Uterus (tissue), 4 donors: ENCODE data around the gene SIRT3. TPM values are rescaled to one million over a fixed set of nuclear protein-coding genes. Genes with fewer than 3 reads are reported as not detected.
"Not testable (repeated sequence)": the region's sequence is repeated elsewhere in the genome, so short reads cannot be mapped to it uniquely, and the experiment has no call there.

ENCODE experiments used
- DNase-seq, 2 donors: peaks; one replicate each; pipeline ENCODE4 v3.0.0-alpha.2; 2019 to 2020
- H3K27ac ChIP-seq, 2 donors: fragments of 200-600 bp; sonication (generic); 1 replicate in 1 of 2; 2 replicates in 1 of 2; pipeline ENCODE4 v1.5.1; 2016 to 2018
- H3K27me3 ChIP-seq, 2 donors: fragments of 200-600 bp; sonication (generic); one replicate each; pipeline ENCODE4 v1.5.1; 2018 to 2019; ENCODE audit warnings: control low read depth in 1 of 2
- H3K36me3 ChIP-seq, 2 donors: fragments of 200-600 bp; sonication (generic); one replicate each; pipeline ENCODE4 v1.5.1; 2019; ENCODE audit warnings: control low read depth in 1 of 2
- H3K4me1 ChIP-seq, 2 donors: fragments of 200-600 bp; sonication (generic); one replicate each; pipeline ENCODE4 v1.5.1; 2018 to 2019; ENCODE audit warnings: control low read depth in 1 of 2
- H3K4me3 ChIP-seq, 2 donors: fragments of 200-600 bp; sonication (generic); 1 replicate in 1 of 2; 2 replicates in 1 of 2; pipeline ENCODE4 v1.5.1; 2018 to 2019; ENCODE audit warnings: mild to moderate bottlenecking in 1 of 2
- H3K9me3 ChIP-seq, 2 donors: fragments of 200-600 bp; sonication (generic); one replicate each; pipeline ENCODE4 v1.5.1; 2019; ENCODE audit warnings: control low read depth in 1 of 2
- POLR2A ChIP-seq, 2 donors: fragments of 450-650 bp; IDR thresholded peaks; one replicate each; pipeline ENCODE4 v1.6.1; 2016; ENCODE audit warnings: antibody characterized with exemption in 2 of 2, mild to moderate bottlenecking in 1 of 2, moderate library complexity in 1 of 2
- intact Hi-C: fragments of 100-400 bp; cut with DNase I; formaldehyde crosslinking; loops from one replicate; pipeline ENCODE4 v1.15.1; 2023; ENCODE audit warnings: low total_unique reads
- total RNA-seq, 4 donors: library from RNA; depleted of rRNA in 3 of 4; stranded (reverse); fragments of >200 nt in 3 of 4; gene quantifications; one replicate each; pipeline versions ENCODE4 v1.1.0 to v1.2.4, GENCODE V29; 2014 to 2023
- TF ChIP-seq, protein P1 (sequence below), 4 experiments: fragments of 200-600 bp in 2 of 4; fragments of 450-650 bp in 2 of 4; sonication (generic) in 2 of 4; IDR thresholded peaks; one replicate each; pipeline ENCODE4 v1.5.1; 2016 to 2019; ENCODE audit warnings: antibody characterized with exemption in 4 of 4, mild to moderate bottlenecking in 2 of 4, moderate library complexity in 1 of 4
- donor health status: DM: yes; HTN: yes; CAD: no.

The SIRT3 gene
- total RNA-seq, 4 donors from 2014 or later = 1.5 to 25.9 (median 9.8) TPM

DNA sequence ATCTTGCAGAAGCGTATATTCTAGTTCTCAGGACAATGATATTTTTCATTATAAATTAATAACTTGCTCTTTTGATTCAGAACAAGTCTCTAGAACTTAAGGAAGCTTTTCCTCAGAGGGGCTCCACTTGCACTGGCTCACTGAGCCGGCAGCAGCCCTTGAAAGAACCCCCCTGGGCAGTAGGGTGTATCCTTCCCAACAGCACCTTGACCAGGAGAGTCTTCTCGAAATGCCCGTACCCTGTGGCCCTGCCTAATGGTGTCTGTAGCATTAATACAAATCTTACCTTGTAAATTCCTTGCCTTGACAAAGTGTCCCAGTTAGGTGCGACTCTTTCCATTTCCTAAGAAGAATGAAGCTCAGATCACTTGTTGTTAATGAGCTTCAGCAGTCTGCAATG is 14.1 kb upstream of the SIRT3 start:
- Histone ChIP-seq H3K4me1 (no peaks in the 10 kb centered on the region), H3K9me3 (no peaks in the 10 kb centered on the region), H3K4me3 (no peak overlapping the region), H3K27me3 (no peaks in the 10 kb centered on the region), H3K36me3 (no peaks in the 10 kb centered on the region), H3K27ac (no peak overlapping the region)
- TF ChIP-seq, protein P1, sequence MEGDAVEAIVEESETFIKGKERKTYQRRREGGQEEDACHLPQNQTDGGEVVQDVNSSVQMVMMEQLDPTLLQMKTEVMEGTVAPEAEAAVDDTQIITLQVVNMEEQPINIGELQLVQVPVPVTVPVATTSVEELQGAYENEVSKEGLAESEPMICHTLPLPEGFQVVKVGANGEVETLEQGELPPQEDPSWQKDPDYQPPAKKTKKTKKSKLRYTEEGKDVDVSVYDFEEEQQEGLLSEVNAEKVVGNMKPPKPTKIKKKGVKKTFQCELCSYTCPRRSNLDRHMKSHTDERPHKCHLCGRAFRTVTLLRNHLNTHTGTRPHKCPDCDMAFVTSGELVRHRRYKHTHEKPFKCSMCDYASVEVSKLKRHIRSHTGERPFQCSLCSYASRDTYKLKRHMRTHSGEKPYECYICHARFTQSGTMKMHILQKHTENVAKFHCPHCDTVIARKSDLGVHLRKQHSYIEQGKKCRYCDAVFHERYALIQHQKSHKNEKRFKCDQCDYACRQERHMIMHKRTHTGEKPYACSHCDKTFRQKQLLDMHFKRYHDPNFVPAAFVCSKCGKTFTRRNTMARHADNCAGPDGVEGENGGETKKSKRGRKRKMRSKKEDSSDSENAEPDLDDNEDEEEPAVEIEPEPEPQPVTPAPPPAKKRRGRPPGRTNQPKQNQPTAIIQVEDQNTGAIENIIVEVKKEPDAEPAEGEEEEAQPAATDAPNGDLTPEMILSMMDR (IDR thresholded peaks at IDR 0.05) = no peak
- TF ChIP-seq POLR2A (IDR thresholded peaks at IDR 0.05) = no peak
- DNase-seq = no peak
- intact Hi-C loops = no loop called here

DNA sequence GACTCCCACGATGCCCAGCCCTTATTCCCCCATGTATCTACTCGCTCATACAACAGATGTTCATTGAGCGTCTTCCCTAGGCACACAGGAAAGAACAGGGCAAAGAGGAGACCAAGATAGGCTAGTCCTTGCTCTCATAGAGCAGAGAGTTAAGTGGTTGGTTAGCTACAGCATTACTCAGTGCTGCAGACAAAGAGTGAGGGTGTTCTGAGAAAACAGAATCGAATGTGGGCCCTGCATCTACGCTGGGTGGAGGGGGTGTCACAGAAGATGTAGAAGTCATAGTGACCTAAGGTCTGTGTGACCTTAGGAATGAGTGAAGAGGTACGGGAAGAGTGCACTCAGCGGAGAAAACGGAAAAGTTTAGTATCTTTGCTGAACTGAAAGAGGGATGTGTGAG is 12.9 kb upstream of the SIRT3 start:
- intact Hi-C loops = no loop called here
- Histone ChIP-seq H3K4me1 (no peaks in the 10 kb centered on the region), H3K4me3 (no peak overlapping the region), H3K27ac (no peak overlapping the region), H3K27me3 (no peaks in the 10 kb centered on the region), H3K9me3 (no peaks in the 10 kb centered on the region), H3K36me3 (no peaks in the 10 kb centered on the region)
- no peak for TF ChIP-seq POLR2A (IDR thresholded peaks at IDR 0.05)
- TF ChIP-seq, protein P1 (IDR thresholded peaks at IDR 0.05) = no peak
- DNase-seq = no peak

DNA sequence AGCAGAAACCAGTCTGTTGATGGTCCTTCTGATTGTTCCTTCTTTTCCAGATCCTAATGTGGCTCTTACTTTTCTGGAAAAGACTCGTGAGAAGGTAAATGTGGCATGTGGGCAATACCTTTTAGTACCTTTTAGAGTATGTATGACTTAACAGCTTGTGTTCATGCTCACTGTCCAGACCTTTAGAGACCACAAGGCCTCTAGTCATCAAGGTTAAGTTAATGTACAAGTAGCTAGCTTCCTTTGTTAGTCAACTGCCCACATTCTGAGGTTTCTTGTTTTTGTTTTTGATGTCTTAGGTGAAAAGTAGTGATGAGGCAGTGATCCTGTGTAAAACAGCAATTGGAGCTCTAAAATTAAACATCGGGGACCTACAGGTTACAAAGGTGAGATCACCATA is 8.2 kb upstream of the SIRT3 start:
- Histone ChIP-seq H3K27me3 (no peaks in the 10 kb centered on the region), H3K9me3 (no peaks in the 10 kb centered on the region), H3K4me3 (no peak overlapping the region), H3K4me1 (no peaks in the 10 kb centered on the region), H3K36me3 (no peaks in the 10 kb centered on the region), H3K27ac (no peak overlapping the region)
- intact Hi-C loops = no loop called here
- no peak for TF ChIP-seq POLR2A (IDR thresholded peaks at IDR 0.05)
- TF ChIP-seq, protein P1 (IDR thresholded peaks at IDR 0.05) = no peak
- DNase-seq = no peak

DNA sequence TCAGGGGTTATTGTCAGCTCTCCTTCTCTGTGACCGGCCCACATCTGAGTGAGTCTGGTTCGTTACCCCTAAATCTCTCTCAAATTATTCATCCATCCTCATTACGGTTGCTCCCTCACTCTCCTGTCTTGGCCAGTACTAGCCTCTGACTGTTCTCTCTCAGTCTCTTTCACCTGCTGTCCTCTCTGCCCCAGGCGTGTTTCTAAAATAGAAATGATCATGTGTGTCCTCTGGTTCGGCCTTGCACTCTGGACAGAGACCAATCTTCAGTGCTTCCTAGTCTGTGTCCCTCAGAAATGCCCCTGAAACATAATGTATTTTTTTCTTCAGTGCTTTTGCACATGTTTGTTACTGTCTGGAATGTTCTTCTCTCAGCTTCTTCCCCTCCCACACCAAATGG is 5.5 kb upstream of the SIRT3 start:
- Histone ChIP-seq H3K4me3 (no peak overlapping the region), H3K27ac (no peak overlapping the region), H3K4me1 (peaks cover 7 to 9% of the 10 kb centered on the region in 2 donors), H3K36me3 (no peaks in the 10 kb centered on the region), H3K9me3 (no peaks in the 10 kb centered on the region), H3K27me3 (no peaks in the 10 kb centered on the region)
- no peak for TF ChIP-seq POLR2A (IDR thresholded peaks at IDR 0.05)
- TF ChIP-seq, protein P1 (IDR thresholded peaks at IDR 0.05) = no peak
- intact Hi-C loops = no loop called here
- DNase-seq = no peak

DNA sequence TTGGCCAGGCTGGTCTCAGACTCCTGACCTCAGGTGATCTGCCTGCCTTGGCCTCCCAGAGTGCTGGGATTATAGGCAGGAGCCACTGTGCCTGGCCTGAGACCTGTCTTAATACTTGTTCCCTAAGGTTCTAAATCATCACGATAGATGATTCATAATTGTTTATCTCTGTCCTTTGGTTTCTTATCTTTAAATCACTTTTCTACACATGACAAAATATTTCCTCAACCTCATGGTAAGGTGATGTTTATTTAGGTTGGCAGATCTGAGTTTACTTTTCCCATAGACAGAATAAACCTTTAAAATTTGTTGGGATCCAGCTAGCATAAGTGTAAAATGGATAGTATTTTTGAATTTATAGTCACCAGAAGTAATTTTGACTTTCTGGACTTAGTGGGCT is 4.2 kb upstream of the SIRT3 start:
- TF ChIP-seq, protein P1 (IDR thresholded peaks at IDR 0.05) = no peak
- no peak for TF ChIP-seq POLR2A (IDR thresholded peaks at IDR 0.05)
- Histone ChIP-seq H3K4me1 (peaks cover 9 to 13% of the 10 kb centered on the region in 2 donors), H3K27ac (no peak overlapping the region), H3K9me3 (no peaks in the 10 kb centered on the region), H3K4me3 (no peak overlapping the region), H3K36me3 (no peaks in the 10 kb centered on the region), H3K27me3 (no peaks in the 10 kb centered on the region)
- DNase-seq = no peak
- intact Hi-C loops = no loop called here

DNA sequence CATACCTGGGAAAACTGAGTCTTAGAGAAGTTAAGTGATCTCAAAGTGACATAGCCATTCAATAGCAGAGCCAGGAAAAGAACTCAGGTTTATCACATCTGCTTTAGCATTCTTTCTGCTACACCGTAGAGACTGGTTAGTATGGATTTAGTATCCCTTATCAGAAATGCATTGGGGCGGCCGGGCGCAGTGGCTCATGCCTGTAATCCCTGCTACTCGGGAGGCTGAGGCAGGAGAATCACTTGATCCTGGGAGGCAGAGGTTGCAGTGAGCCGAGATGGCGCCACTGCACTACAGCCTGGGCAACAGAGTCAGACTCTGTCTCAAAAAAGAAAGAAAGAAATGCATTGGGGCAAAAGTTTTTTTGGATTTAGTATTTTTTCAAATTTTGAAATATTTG is 2.2 kb upstream of the SIRT3 start:
- H3K36me3 ChIP-seq, H3K9me3 ChIP-seq, H3K27me3 ChIP-seq, H3K4me3 ChIP-seq, DNase-seq, intact Hi-C loops, H3K27ac ChIP-seq: not testable (repeated sequence)
- H3K4me1 ChIP-seq = peaks cover 11 to 15% of the 10 kb centered on the region in 2 donors
